Measurements from ENCODE around the gene TP63.

DNA sequence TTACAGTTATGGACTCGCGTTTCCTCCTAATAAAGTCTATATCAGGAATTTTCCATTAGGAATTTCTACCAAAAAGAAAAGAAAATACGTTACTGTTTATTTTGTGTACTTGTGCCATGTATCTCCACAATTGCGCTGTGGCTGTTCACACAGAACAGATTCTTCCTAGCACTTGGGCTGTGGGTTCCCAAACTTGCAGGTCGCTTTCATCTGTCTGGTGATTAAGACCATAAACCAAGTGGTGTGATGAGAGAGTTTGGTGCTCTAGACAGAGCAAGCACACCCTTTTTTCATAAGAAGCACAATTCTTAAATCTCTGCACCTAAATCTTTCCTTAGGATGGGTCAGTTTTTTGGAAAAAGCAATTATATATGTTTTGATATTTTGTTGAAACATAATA is 203.3 kb downstream of the TP63 start:
- no peak for TF ChIP-seq FOXS1 (CRISPR knock-in tag; IDR thresholded peaks at IDR 0.05)
- no peak for TF ChIP-seq KDM1A (IDR thresholded peaks at IDR 0.05; ENCODE audit: low read depth)

All from A549 (cell line).